Loucy (cell line): ENCODE data around the gene NRIP1.

Source experiments
- CTCF ChIP-seq: fragments of 200-600 bp; sonication (generic); conservative IDR thresholded peaks from 2 replicates; pipeline ENCODE4 v1.5.1; 2014; ENCODE audit warnings: mild to moderate bottlenecking, antibody characterized with exemption, low read length
- EZH2phosphoT487 ChIP-seq: fragments of 200-600 bp; IDR thresholded peaks from 2 replicates; pipeline ENCODE4 v1.6.1; 2018; ENCODE audit warnings: antibody characterized with exemption, mild to moderate bottlenecking, moderate library complexity, borderline replicate concordance

- TF ChIP-seq CTCF (no peak), EZH2phosphoT487 (no peak)
These were observed 805 bp downstream of the NRIP1 start for GRCh38 chr21:15063814-15064575.
